B cell (primary cell): ENCODE results near the gene WDHD1. TPM values are rescaled to one million over a fixed set of nuclear protein-coding genes. Genes with fewer than 3 reads are reported as not detected.

Source experiments
- ATAC-seq: fragments of 200-7000 bp; cut with Tn5 transposase; one replicate; pipeline ENCODE4 v1.10.0; 2021; ENCODE audit warnings: low read depth, mild to moderate bottlenecking, moderate number of reproducible peaks, moderate library complexity
- CTCF ChIA-PET: fragments of 350-600 bp; sonication (Branson Sonifier 250); formaldehyde crosslinking; loops from one replicate; lab custom pipeline; 2021; ENCODE audit warnings: antibody characterized with exemption, inconsistent platforms; lab: Charles Lee
- POLR2A ChIA-PET: fragments of 350-600 bp; sonication (Branson Sonifier 250); formaldehyde crosslinking; loops from one replicate; lab custom pipeline; 2021; ENCODE audit warnings: antibody characterized with exemption; lab: Charles Lee
- DNase-seq: peaks from one replicate; pipeline ENCODE4 v3.0.0; 2013
- H2AFZ ChIP-seq: 2 replicates; pipeline ENCODE4 v1.6.1; 2012; ENCODE audit warnings: mild to moderate bottlenecking, low read depth, low read length; ENCODE audit not compliant: insufficient read depth, poor library complexity, severe bottlenecking
- H3K27ac ChIP-seq, 2 donors: 1 replicate in 1 of 2; 2 replicates in 1 of 2; pipeline ENCODE4 v1.5.1; 2012 to 2013; ENCODE audit warnings: low read length in 2 of 2, mild to moderate bottlenecking in 2 of 2, moderate library complexity in 1 of 2
- H3K27me3 ChIP-seq, 4 experiments: fragments of 200-600 bp in 1 of 4; sonication (generic) in 1 of 4; replicated peaks in 1 of 4; 1 replicate in 2 of 4; 2 replicates in 2 of 4; pipeline versions ENCODE4 v1.6.1 to v1.7.0; 2013 to 2016; ENCODE audit warnings: low read length in 3 of 4, mild to moderate bottlenecking in 2 of 4, mixed read lengths in 1 of 4, moderate library complexity in 1 of 4; ENCODE audit not compliant: insufficient read depth in 4 of 4, control insufficient read depth in 3 of 4; ENCODE audit errors: control extremely low read depth in 1 of 4
- H3K36me3 ChIP-seq, 2 experiments: replicated peaks in 1 of 2; 1 replicate in 1 of 2; 2 replicates in 1 of 2; pipeline versions ENCODE4 v1.6.1 to v1.7.1; 2013; ENCODE audit warnings: low read length in 1 of 2; ENCODE audit not compliant: insufficient read depth in 2 of 2, control insufficient read depth in 1 of 2; ENCODE audit errors: control extremely low read depth in 1 of 2, extremely low read depth in 1 of 2
- H3K4me1 ChIP-seq, 2 donors: fragments of 200-600 bp in 1 of 2; sonication (generic) in 1 of 2; 1 replicate in 1 of 2; 2 replicates in 1 of 2; pipeline versions ENCODE4 v1.5.1 to v1.6.1; 2013 to 2017; ENCODE audit warnings: low read length in 2 of 2; ENCODE audit not compliant: control insufficient read depth in 2 of 2, insufficient read depth in 2 of 2
- H3K4me2 ChIP-seq: replicated peaks from 2 replicates; pipeline ENCODE3; 2012; ENCODE audit warnings: mild to moderate bottlenecking, low read depth, low read length; ENCODE audit not compliant: poor library complexity, severe bottlenecking
- H3K4me3 ChIP-seq, 5 experiments: fragments of 200-600 bp in 1 of 5; sonication (generic) in 1 of 5; 1 replicate in 3 of 5; 2 replicates in 2 of 5; pipeline versions ENCODE4 v1.5.1 to v1.7.0; 2011 to 2016; ENCODE audit warnings: low read length in 4 of 5, mild to moderate bottlenecking in 4 of 5, low read depth in 2 of 5, control low read depth in 1 of 5, moderate library complexity in 1 of 5; ENCODE audit not compliant: insufficient read depth in 1 of 5; ENCODE audit errors: control extremely low read depth in 1 of 5, extremely low read depth in 1 of 5
- H3K79me2 ChIP-seq: fragments of 200-600 bp; sonication (generic); one replicate; pipeline ENCODE4 v1.6.0; 2016; ENCODE audit warnings: low read length; ENCODE audit not compliant: control insufficient read depth, insufficient read depth
- H3K9ac ChIP-seq: fragments of 200-600 bp; sonication (generic); 2 replicates; pipeline ENCODE4 v1.6.1; 2017; ENCODE audit warnings: mild to moderate bottlenecking, low read length, moderate library complexity
- H3K9me3 ChIP-seq, 3 donors: one replicate each; pipeline versions ENCODE4 v1.6.1 to v1.7.1; 2013; ENCODE audit warnings: low read length in 2 of 3; ENCODE audit not compliant: control insufficient read depth in 2 of 3, insufficient read depth in 1 of 3; ENCODE audit errors: control extremely low read depth in 1 of 3
- H4K20me1 ChIP-seq: 2 replicates; pipeline ENCODE4 v1.6.0; 2012; ENCODE audit warnings: mild to moderate bottlenecking, low read length; ENCODE audit not compliant: insufficient read depth, control insufficient read depth, poor library complexity, severe bottlenecking
- H3K27ac Mint-ChIP-seq: one replicate; pipeline ENCODE4 v1.8.0; 2021; ENCODE audit warnings: mixed read lengths
- H3K27me3 Mint-ChIP-seq: one replicate; pipeline ENCODE4 v1.8.0; 2021; ENCODE audit warnings: mixed read lengths
- H3K4me1 Mint-ChIP-seq: one replicate; pipeline ENCODE4 v1.8.0; 2021; ENCODE audit warnings: mixed read lengths
- H3K4me3 Mint-ChIP-seq: one replicate; pipeline ENCODE4 v1.8.0; 2021; ENCODE audit warnings: mixed read lengths
- H3K9me3 Mint-ChIP-seq: one replicate; pipeline ENCODE4 v1.8.0; 2022; ENCODE audit warnings: mixed read lengths; ENCODE audit not compliant: insufficient read depth
- CTCF ChIP-seq: fragments of 200-600 bp; IDR thresholded peaks from one replicate; pipeline ENCODE4 v1.8.0; 2022; ENCODE audit warnings: antibody characterized with exemption, mild to moderate bottlenecking
- EZH2 ChIP-seq: IDR thresholded peaks from 2 replicates; pipeline ENCODE4 v1.6.1; 2012; ENCODE audit warnings: borderline replicate concordance, low read depth, mild to moderate bottlenecking, moderate library complexity, low read length; ENCODE audit not compliant: insufficient read depth, poor library complexity, severe bottlenecking
- WGBS: methylation state at CpG from one replicate; pipeline ENCODE4 v1.1.5; 2013; ENCODE audit warnings: missing lambda C conversion rate; ENCODE audit not compliant: insufficient coverage; 5-methylcytosine and 5-hydroxymethylcytosine counted together
- intact Hi-C: fragments of 100-400 bp; cut with micrococcal nuclease; formaldehyde crosslinking; loops from one replicate; pipeline ENCODE4 v1.10.0; 2022
- polyA plus RNA-seq: library from polyadenylated mRNA; depleted of rRNA; stranded (reverse); fragments of >200 nt; gene quantifications from 2 replicates; pipeline ENCODE4 v1.2.3, GENCODE V29; 2012
- total RNA-seq, 2 donors: library from RNA; stranded (reverse); fragments of 120-200 nt in 1 of 2; gene quantifications; 1 replicate in 1 of 2; 2 replicates in 1 of 2; pipeline versions ENCODE4 v1.2.3 to v1.2.4, GENCODE V29; 2013 to 2022

WDHD1 gene
- total and polyA plus RNA-seq, 2 donors (not counting 1 experiment from before 2014, with no cell fraction given): 0.61 to 6.5 TPM

DNA sequence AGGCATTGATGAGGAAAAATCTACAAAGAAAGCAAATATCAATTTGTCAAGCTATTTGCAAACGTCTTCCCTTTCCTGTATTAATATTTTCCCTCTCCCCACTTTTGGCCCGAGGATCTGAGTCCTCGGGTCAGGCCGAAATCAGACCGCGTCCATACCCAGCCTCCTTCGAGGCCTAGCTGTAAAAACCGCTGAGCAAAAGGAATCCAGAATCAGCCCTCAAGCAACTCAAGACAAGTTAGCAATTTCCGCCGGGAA, 24.2 kb upstream of the WDHD1 start:
- ATAC-seq (peak; percentile 2), DNase-seq (no peak)
- peak overlapping the region; percentile 100 for H3K9ac ChIP-seq
- H3K27me3 ChIP-seq: no peaks in the 10 kb centered on the region
- H3K27ac ChIP-seq: peak overlapping the region; percentile 100
- WGBS: 1% methylated on average over 10 of the region's 10 CpGs
- Mint-ChIP-seq H3K4me3 (peak overlapping the region; percentile 93), H3K27ac (peak overlapping the region; percentile 95), H3K9me3 (no peaks in the 10 kb centered on the region), H3K27me3 (no peaks in the 10 kb centered on the region), H3K4me1 (peaks cover 38% of the 10 kb centered on the region)
- ChIA-PET CTCF (interaction anchor here (0.6 to 5.4 kb wide), 29 partner anchors 13 to 360 kb away, joined by 3 to 60 read pairs (median 4); partner anchors contain the start of genes ATG14, GCH1, SOCS4 and WDHD1), POLR2A (interaction anchor here (1.1 to 2.7 kb wide), 5 partner anchors 15 to 110 kb away, joined by 3 to 23 read pairs (median 5); partner anchors contain the start of genes SOCS4 and WDHD1)
- peak overlapping the region; percentile 28 to 99 (median 97) for H3K4me3 ChIP-seq
- no peaks in the 10 kb centered on the region for H3K9me3 ChIP-seq
- peaks cover 18 to 25% of the 10 kb centered on the region in 2 donors for H3K4me1 ChIP-seq
- peaks cover 46% of the 10 kb centered on the region for H3K79me2 ChIP-seq
- H2AFZ ChIP-seq: peak overlapping the region; percentile 81
- H4K20me1 ChIP-seq: peaks cover 17% of the 10 kb centered on the region
- peaks cover 0 to 12% of the 10 kb centered on the region in 2 experiments for H3K36me3 ChIP-seq
- peak overlapping the region; percentile 92 for H3K4me2 ChIP-seq
- intact Hi-C loops: loop anchor here (1.0 to 5.0 kb wide), 10 partner anchors 21 to 654 kb away; partner anchors contain the start of genes CDKN3, CNIH1, DLGAP5 and FBXO34
- TF ChIP-seq EZH2 (no peak), CTCF (no peak)

- Mint-ChIP-seq H3K4me3 (no peak overlapping the region), H3K27ac (no peak overlapping the region), H3K4me1 (peaks cover 27% of the 10 kb centered on the region), H3K9me3 (no peaks in the 10 kb centered on the region), H3K27me3 (no peaks in the 10 kb centered on the region)
- no peak for TF ChIP-seq EZH2
- TF ChIP-seq CTCF: no peak
- ChIA-PET POLR2A (no interaction called here), CTCF (interaction anchor here (4.5 to 5.4 kb wide), 2 partner anchors 19 to 110 kb away, joined by 16 to 60 read pairs; no protein-coding TSS in a partner anchor)
- no peak overlapping the region for H3K27ac ChIP-seq
- H3K9me3 ChIP-seq: no peaks in the 10 kb centered on the region
- no peaks in the 10 kb centered on the region for H4K20me1 ChIP-seq
- H3K4me3 ChIP-seq: no peak overlapping the region
- H3K79me2 ChIP-seq: peaks cover 25% of the 10 kb centered on the region
- no peak overlapping the region for H3K9ac ChIP-seq
- H3K4me2 ChIP-seq: no peak overlapping the region
- DNase-seq (no peak), ATAC-seq (no peak)
- peaks cover 1 to 4% of the 10 kb centered on the region in 2 experiments for H3K36me3 ChIP-seq
- H3K4me1 ChIP-seq: peaks cover 15 to 25% of the 10 kb centered on the region in 2 donors
- no CpG with 5 or more reads among the region's 2 CpGs for WGBS
- no peak overlapping the region for H2AFZ ChIP-seq
- no peaks in the 10 kb centered on the region for H3K27me3 ChIP-seq
- intact Hi-C loops: no loop called here
These were observed 22.1 kb upstream of the WDHD1 start for GRCh38 chr14:55048900-55049436.
